ENCODE measurements around the gene PPP3CA. TPM values are rescaled to one million over a fixed set of nuclear protein-coding genes. Genes with fewer than 3 reads are reported as not detected.
A peak's percentile ranks its signal among the peaks of the same experiment; 100 is the strongest.

Gene PPP3CA
- total and polyA plus RNA-seq, 2 donors (not counting 1 experiment from before 2014, with no cell fraction given): 66.4 to 79.3 TPM

DNA sequence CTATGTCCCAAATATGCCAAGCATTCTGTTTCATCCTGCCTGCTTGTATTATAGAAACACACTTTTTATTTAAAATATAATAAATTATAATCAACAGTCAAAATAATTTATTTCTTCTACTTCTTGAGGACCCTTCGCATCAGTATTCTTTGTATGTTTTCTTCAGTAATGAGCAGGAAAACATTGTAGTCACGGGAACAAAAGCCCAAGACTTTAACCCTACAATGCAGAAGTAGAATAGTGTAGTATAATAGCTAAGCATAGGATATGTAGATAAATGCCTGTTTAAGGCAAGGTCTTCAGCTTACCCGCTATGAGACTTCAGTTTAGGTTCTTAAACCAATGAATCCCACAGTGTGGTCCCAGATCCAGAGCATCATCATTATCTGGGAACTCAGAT lies 156.6 kb downstream of the PPP3CA start:
- Histone ChIP-seq H3K4me2 (ENCODE audit: extremely low read depth, insufficient read depth, low read length) (no peak overlapping the region), H3K9ac (ENCODE audit: insufficient read depth, low read length) (no peak overlapping the region), H3K9me3 (ENCODE audit: control insufficient read depth, insufficient read depth, low read depth, low read length) (no peaks in the 10 kb centered on the region), H2AFZ (ENCODE audit: low read length) (no peak overlapping the region), H3K27me3 (ENCODE audit: control insufficient read depth, insufficient read depth, low read length) (no peaks in the 10 kb centered on the region), H3K36me3 (ENCODE audit: control insufficient read depth, insufficient read depth, low read length) (no peaks in the 10 kb centered on the region), H3K27ac (ENCODE audit: insufficient read depth, low read length) (peak overlapping the region; percentile 49), H3K4me3 (replicated peaks in 1 of 4; ENCODE audit: control extremely low read depth in 1 of 4, insufficient read depth in 1 of 4, low read depth in 3 of 4, low read length in 4 of 4) (no peak overlapping the region), H3K79me2 (ENCODE audit: control insufficient read depth, insufficient read depth, low read length) (peaks cover 3% of the 10 kb centered on the region), H4K20me1 (ENCODE audit: control insufficient read depth, extremely low read depth, insufficient read depth, low read length) (no peaks in the 10 kb centered on the region), H3K4me1 (ENCODE audit: control insufficient read depth, extremely low read depth, insufficient read depth, low read length) (peaks cover 7% of the 10 kb centered on the region)
- no peak for TF ChIP-seq CTCF (conservative IDR thresholded peaks at IDR 0.05 in 1 of 2, IDR thresholded peaks at IDR 0.05 in 1 of 2; ENCODE audit: low read depth in 1 of 2, low read length in 2 of 2)
- DNase-seq (ENCODE audit: low read depth in 2 of 2): no peak

- TF ChIP-seq EZH2 (IDR thresholded peaks at IDR 0.05; ENCODE audit: low read length, missing control alignments): no peak
- no peak for TF ChIP-seq CTCF (conservative IDR thresholded peaks at IDR 0.05 in 1 of 2, IDR thresholded peaks at IDR 0.05 in 1 of 2; ENCODE audit: low read depth in 1 of 2, low read length in 2 of 2)
- no peak overlapping the region for H3K27ac ChIP-seq (ENCODE audit: insufficient read depth, low read length)
- no peak overlapping the region for H3K4me3 ChIP-seq (replicated peaks in 1 of 4; ENCODE audit: control extremely low read depth in 1 of 4, insufficient read depth in 1 of 4, low read depth in 3 of 4, low read length in 4 of 4)
- no peaks in the 10 kb centered on the region for H3K27me3 ChIP-seq (ENCODE audit: control insufficient read depth, insufficient read depth, low read length)
- H3K9ac ChIP-seq (ENCODE audit: insufficient read depth, low read length): no peak overlapping the region
- H3K4me1 ChIP-seq (ENCODE audit: control insufficient read depth, extremely low read depth, insufficient read depth, low read length): peaks cover 9% of the 10 kb centered on the region
- H3K9me3 ChIP-seq (ENCODE audit: control insufficient read depth, insufficient read depth, low read depth, low read length): no peaks in the 10 kb centered on the region
- no peaks in the 10 kb centered on the region for H3K36me3 ChIP-seq (ENCODE audit: control insufficient read depth, insufficient read depth, low read length)
- no peak overlapping the region for H3K4me2 ChIP-seq (ENCODE audit: extremely low read depth, insufficient read depth, low read length)
- peaks cover 3% of the 10 kb centered on the region for H3K79me2 ChIP-seq (ENCODE audit: control insufficient read depth, insufficient read depth, low read length)
- no peaks in the 10 kb centered on the region for H4K20me1 ChIP-seq (ENCODE audit: control insufficient read depth, extremely low read depth, insufficient read depth, low read length)
- no peak for DNase-seq (ENCODE audit: low read depth in 2 of 2)
- H2AFZ ChIP-seq (ENCODE audit: low read length): no peak overlapping the region
Observed at GRCh38 chr4:101188906-101189305, 158.4 kb downstream of the PPP3CA start.

- no peaks in the 10 kb centered on the region for H3K9me3 ChIP-seq (ENCODE audit: control insufficient read depth, insufficient read depth, low read depth, low read length)
- H3K36me3 ChIP-seq (ENCODE audit: control insufficient read depth, insufficient read depth, low read length): no peaks in the 10 kb centered on the region
- no peak overlapping the region for H3K9ac ChIP-seq (ENCODE audit: insufficient read depth, low read length)
- H3K27ac ChIP-seq (ENCODE audit: insufficient read depth, low read length): no peak overlapping the region
- H3K79me2 ChIP-seq (ENCODE audit: control insufficient read depth, insufficient read depth, low read length): peaks cover 3% of the 10 kb centered on the region
- H4K20me1 ChIP-seq (ENCODE audit: control insufficient read depth, extremely low read depth, insufficient read depth, low read length): no peaks in the 10 kb centered on the region
- DNase-seq (ENCODE audit: low read depth in 2 of 2): peak in 1 of 2 donors; percentile 42
- H2AFZ ChIP-seq (ENCODE audit: low read length): no peak overlapping the region
- no peak overlapping the region for H3K4me2 ChIP-seq (ENCODE audit: extremely low read depth, insufficient read depth, low read length)
- H3K4me3 ChIP-seq (replicated peaks in 1 of 4; ENCODE audit: control extremely low read depth in 1 of 4, insufficient read depth in 1 of 4, low read depth in 3 of 4, low read length in 4 of 4): no peak overlapping the region
- no peaks in the 10 kb centered on the region for H3K27me3 ChIP-seq (ENCODE audit: control insufficient read depth, insufficient read depth, low read length)
- TF ChIP-seq CTCF (conservative IDR thresholded peaks at IDR 0.05 in 1 of 2, IDR thresholded peaks at IDR 0.05 in 1 of 2; ENCODE audit: low read depth in 1 of 2, low read length in 2 of 2) (no peak), EZH2 (IDR thresholded peaks at IDR 0.05; ENCODE audit: low read length, missing control alignments) (no peak)
- H3K4me1 ChIP-seq (ENCODE audit: control insufficient read depth, extremely low read depth, insufficient read depth, low read length): peaks cover 9% of the 10 kb centered on the region
Observed at GRCh38 chr4:101187841-101188240, 159.5 kb downstream of the PPP3CA start.
